Frontal cortex (tissue), 4 donors: ENCODE results near the gene FNBP1L. TPM values are rescaled to one million over a fixed set of nuclear protein-coding genes. Genes with fewer than 3 reads are reported as not detected.

Experiments
- DNase-seq, 2 donors: peaks; one replicate each; pipeline ENCODE4 v3.0.0; 2012; ENCODE audit warnings: low spot score in 2 of 2
- FAIRE-seq: peaks from 2 replicates; lab custom pipeline; 2012; peaks lifted over from hg19 to GRCh38; lab: Jason Lieb, UNC
- total RNA-seq: library from RNA; depleted of rRNA; stranded (reverse); fragments of >200 nt; gene quantifications from one replicate; pipeline ENCODE4 v1.2.3, GENCODE V29; 2014
- donor health status: control.
- donor health status: control.
- donor health status: control.

FNBP1L gene
- total RNA-seq, 1 donor from 2014 or later: 254 TPM

DNA sequence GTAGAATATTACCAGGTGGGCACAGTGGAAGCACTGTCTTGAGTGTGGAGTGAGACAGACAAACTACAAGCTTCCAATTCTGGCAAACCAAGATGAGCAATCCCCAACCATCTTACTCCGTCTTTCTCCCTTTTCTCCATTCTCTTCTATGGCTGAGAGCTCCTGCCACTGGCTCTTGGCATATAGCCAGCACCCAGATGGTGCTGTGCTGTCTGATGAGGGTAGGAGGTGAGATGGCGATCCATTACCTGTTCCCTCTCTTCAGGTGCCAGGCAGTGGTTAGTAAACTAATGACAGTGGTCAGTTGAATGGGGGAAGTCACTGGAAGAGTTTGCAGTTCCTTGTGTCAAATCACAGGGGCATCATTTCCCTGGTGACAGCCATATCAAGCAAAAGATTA lies 108.4 kb downstream of the FNBP1L start:
- FAIRE-seq: no peak
- DNase-seq: no peak

DNA sequence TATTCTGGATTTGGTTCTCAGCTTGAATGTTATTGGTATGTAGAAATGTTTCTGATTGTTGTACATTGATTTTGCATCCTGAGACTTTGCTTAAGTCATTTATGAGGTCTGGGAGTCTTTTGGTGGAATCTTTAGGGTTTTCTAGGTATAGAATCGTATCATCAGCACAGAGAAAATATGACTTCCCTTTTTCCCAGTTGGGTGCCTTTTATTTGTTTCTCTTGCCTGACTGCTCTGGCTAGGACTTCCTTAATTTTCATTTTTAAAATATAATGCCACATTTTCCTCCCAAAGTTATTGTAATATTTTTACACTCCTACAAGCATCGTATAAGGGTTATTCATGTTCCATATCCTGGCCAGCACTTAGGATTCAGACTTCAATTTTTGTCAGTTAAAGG lies 111.1 kb downstream of the FNBP1L start:
- FAIRE-seq (no peak), DNase-seq (no peak)

DNA sequence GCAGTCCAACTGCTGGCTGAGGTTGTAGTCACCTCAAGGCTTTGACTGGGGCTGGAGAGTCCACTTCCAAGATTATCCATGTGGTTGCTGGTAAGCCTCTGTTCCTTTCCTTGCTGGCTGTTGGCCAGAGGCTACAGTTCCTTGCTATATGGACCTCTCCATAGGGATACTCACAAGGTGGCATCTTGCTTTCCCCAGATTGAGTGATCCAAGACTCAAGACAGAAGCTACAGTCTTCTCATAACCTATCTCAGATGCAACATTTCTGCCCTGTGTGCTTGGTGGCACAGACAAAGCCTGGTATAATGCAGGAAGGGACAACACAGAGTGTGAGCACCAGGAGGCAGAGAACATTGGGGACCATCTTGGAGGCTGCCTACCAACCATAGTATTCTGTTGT lies 111.8 kb downstream of the FNBP1L start:
- no peak for FAIRE-seq

DNA sequence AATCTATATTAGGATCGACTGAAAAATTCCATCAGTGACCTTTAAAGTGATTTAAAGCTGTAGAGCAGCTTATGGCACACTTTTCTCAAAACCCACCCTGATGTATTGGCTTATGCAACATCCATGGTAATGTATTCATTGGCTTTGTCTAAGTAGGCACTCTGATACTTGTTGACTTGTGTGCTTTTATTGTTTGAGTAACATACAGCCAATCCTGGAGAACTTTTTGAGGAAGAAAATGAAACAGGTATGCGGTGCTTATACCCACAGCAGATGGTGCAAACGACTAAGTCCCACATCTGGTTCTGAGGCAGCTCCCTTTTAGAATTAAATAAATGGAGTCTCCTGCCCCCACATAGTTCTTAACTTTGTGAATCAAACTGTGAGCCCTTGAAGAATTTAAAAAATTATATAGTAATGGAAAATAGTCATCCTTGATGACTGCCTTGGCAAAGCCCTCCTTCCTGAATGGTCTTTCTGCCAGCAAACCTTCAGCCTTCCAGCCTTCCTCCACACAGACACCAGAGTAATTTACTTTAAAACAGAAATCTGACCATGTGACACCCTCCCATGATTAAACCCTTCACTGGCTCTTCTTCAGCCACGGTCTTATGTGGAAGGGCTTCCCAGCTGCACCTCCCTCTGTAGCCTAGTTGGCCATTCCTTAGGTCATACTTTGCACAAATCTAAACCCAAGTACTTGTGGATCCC lies 117.7 kb downstream of the FNBP1L start:
- DNase-seq: no peak

More for the DNA sequence above, 111.8 kb downstream of the FNBP1L start:
- DNase-seq: no peak

DNA sequence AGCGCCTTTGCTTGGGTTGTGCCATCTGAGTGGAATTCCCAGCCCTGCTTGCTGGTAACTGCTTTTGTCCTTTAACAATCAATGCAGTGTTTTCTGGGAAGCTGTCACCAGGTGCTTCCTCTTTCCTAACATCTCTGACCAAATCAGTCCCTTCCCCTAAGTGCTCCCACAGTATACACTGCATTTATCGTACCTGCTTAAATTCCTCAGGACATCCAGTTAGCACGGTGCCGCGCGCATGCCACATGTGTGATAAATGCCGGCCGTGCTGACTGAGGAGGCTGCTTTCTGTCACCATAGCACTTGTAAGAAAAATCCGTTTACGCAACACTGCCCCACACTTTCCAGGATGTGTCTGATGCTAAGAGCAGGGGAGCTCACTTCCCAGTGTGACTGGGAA lies 118.3 kb downstream of the FNBP1L start:
- no peak for FAIRE-seq
- no peak for DNase-seq

More for the DNA sequence above, 117.7 kb downstream of the FNBP1L start:
- no peak for FAIRE-seq

DNA sequence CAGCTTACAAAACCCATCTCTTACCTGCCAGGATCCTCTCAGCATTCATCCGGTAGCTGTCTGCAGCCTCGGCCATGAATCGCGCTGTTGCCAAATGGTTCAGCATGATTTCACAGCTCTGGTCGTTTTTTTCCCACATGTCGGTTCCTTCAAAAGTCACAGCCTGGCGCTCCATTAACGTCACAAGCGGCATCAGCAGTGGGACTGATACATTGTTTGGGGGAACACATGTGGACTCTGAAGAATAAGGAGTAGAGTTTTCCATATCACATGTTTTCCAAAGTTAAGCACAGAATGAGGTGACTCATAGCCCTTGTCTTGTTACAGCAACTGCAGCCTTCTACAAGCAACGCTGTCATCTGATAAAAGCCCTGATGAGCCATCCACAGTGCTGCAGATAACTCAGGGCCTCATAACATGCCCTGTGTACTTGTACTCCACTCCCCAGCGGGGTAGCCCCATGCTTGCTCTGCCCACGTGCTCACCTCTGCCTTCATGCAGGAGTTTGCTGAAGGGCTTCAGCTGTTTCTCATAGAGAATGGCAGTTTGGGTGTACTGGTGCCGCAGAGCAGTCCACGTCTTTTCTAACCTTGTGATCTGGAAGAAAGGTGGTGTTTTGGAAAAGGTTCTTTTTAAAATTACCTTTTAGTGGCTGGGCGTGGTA lies 119.5 kb downstream of the FNBP1L start:
- no peak for FAIRE-seq
- DNase-seq: no peak

DNA sequence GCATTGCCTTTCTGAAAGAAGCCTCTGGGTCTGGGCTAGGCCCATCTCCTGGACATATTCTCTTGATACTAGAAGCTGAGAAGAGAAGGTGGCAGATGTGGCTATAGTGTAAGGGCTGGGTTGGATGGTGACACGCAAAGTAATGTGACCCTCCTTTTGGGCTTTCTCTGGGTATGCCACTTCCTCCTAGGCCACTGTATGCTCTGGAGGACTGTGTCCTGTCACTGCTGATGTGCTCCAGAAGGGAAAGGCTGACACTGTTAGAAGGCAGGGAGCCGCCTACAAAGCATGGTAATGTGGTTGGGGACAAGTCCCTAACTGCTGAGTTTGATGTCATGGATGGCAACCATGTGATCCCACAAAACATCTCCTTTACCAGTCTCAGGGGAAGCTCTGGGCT lies 121.6 kb downstream of the FNBP1L start:
- FAIRE-seq: no peak

DNA sequence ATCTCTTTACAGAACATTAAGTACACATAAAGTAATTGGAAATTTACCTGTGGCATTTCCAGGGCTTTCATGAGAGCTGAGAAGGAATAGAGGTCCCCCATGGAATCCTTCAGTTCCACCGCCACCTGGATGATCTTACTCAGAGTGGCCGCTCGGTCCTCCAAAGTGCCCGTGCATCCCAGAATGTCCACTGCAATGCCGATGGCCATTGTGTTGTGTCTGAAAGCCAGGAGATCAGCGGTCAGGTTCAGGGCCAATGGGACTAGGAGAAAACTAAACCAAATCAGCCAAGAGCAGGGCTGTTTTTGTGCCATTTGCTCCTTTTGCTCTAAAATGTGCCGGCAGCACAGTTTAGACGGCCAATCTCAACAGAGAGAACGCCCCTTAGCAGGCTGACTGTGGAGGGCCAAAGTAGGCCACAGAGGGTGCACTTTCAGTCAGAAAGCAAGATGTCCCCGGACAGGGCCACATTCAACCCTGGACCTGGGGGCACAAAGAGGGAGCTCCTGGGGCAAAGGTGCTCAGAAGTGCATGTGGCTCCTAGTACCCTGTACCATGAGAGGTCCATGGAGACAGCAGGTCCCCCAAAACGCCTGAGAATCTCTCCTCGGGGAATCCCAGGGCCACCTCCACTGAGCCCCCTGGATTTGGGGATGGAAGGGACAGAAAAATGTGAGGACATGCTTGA lies 123.8 kb downstream of the FNBP1L start:
- no peak for DNase-seq
- FAIRE-seq: no peak

More for the DNA sequence above, 121.6 kb downstream of the FNBP1L start:
- no peak for DNase-seq

DNA sequence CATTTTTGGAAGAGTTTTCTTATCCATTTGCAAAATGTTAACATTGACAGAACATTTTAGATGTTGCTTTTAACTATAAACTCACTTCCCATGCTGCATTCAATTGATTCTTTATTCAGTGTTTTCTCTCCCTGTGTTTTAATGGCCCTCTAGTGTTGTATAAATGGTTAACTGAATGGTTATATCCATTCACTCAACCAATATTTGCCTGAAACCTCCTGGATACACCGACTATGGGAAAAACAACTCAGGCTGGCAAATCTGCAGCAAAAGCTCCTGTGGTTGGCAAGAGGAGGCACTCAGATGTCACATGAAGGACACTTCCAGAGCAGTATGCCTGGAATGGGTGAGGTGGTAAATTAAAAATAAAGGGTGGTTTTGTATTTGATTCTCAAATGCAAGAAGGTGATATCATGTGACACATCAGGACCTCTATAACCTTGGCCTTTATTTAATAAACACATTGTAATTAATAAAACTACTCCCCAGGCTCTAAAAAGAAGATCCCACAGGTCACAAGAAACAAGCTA lies 126.1 kb downstream of the FNBP1L start:
- no peak for DNase-seq
- FAIRE-seq: no peak

DNA sequence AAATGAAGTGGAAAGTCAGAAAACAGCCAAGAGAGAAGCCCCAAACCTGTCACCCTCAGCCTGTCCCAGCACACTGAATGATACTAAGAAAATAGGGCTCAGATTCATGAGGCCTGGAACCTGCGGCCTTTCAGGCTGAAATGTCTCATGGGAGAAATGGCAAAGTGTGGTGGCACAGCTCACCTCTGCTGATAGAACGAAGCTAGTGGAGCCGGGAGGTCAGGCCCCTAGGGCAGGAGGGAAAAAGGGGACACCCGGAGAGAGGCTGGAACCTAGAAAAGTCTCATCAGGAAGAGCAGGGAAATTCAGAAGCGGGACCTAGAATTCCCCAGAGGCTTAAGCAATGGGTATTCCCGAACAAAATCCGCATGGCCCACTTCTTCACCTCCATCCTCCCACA lies 126.6 kb downstream of the FNBP1L start:
- FAIRE-seq (no peak), DNase-seq (no peak)

DNA sequence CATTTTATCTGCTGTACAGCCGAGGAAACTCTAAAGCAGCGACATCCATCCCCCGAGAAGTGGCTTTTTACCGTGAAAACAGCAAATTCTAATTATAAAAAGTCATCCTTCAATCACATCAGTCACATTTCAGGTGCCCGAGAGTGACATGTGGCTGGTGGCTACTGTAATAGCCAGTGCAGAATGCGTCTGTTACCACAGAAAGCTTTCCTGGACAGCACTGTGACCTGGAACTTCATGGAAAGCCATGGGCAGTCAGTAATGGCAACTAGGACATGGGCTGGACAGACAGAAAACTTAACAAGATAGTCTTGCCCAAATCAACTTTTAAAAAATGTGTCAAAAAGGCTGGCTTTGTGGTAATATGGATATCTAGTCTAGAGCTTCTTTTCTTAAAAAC lies 127.1 kb downstream of the FNBP1L start:
- no peak for FAIRE-seq
- no peak for DNase-seq

DNA sequence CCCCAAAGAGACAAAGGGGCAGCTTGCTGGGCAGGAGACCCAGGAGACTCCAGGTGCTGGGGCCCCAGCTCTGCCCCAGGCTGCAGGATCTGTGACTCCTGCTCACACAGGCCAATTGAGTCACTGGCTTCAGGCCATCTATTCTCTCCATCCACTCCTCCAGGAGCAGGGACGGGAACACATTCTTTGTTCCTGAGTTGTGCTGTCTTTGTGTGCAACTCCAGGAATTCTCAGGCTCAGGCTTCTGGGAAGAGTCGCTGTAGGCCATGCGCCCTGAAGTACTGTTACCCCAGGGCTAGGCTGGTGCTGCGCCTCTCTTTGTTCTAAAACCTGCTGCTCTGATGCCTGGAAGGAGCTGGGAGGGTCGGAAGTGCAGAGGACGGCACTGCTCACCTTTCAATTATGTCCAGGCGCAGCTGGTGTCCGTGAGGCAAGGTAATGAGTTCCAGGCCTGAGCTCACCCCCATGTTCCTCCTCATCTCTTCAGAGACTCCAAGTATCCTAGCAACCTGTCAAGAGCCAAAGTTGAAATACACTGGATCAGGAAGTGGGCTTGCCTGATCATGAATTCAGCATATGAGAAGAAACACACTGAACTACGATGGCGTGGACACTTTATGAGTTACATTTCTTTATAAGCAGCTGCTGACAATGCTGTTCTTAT lies 127.8 kb downstream of the FNBP1L start:
- DNase-seq (no peak), FAIRE-seq (no peak)

DNA sequence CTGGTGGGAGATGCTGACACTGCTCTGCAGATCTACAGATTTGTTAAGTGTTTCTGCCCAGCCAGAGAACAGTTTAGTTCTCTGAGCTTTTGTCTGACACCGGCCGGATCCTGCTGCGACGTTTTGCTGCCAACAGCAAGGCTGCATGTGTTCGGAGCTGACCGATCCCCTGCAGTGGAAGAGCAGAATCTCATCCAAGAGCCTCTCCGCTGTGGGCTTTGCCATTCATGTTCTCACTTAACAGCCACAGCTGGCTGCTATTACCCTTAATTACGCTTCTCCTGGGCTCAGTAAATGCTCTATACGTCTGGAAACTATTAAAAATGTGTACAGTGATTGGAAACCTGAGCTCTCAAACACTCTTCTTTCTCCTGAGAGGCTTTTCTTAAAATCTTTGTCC lies 128.4 kb downstream of the FNBP1L start:
- DNase-seq (peak in 1 of 2 donors; percentile 20), FAIRE-seq (no peak)

DNA sequence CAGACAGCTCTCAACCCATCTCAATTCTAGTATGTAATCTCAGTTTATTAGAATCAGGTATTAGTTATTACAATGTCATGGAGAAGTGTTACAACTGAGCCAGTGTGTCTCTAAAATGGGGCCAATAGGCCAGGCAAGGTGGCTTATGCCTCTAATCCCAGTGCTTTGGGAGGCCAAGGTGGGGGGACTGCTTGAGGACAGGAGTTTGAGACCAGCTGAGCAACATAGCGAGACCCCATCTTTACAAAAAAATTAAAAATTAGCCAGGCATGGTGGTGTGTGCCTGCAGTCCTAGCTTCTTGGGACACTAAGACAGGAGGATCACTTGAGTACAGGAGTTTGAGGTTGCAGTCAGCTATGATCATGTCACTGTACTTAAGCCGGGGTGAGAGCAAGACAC lies 128.8 kb downstream of the FNBP1L start:
- FAIRE-seq (no peak), DNase-seq (no peak)

DNA sequence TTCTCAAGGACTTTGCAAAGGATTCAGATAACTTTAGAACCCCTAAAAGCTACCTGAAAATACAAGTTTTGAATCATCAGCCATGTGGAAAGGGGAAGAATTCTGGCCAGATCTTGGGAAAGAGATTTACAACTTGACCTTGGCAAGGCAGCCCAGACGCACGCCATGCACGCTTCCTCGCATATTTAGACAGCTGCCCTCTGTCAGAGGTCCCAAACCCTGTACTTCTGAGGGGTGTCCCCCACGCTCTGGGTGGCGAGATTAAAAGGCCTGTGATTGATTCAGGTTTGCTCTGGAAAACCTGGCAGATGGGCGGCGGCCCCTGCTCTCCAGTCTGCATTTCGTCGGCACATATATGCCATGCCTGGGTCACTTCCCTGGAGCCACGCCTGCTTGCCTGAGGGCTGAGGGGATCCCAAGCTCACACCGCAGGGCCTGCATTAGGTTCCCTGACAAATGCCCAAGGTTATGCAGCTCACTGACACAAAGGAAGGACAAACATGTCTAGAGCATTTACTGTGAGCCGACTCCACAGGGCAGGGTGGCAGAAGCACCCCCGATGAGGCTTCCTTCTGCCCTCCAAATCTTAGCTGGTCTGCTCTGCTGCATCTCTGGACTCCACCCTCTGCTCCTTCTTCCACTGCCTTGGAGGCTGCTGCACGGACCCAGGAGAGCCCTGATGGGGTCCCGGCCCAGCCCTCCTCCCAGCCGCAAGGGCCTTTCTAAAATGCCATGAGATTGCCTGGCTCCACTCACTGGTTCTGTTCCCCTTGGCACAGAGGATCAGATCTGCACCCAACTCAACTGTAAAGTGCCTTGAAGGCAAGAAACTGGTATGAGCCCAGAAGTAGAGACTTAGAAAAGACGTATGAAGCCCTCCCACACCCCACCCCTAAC lies 129.9 kb downstream of the FNBP1L start:
- DNase-seq (no peak), FAIRE-seq (no peak)

DNA sequence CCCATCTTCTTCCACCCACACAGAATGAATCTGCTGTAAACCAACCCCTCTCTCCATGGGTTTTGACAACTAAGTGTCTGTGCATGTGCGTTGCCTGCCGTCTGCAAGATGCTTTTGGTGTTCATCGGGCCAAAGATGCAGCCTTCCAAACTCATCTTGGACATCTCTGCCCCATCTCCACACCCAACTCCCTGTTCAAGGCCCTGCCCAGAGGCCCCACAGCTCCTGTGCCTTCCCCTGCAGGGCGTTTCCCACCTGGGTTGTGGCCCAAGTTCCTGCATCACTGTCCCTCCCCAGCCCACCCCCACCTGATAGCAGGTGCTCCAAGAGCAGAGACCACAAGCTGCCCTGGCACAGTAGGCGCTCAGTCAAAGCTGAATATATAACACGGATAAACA lies 130.5 kb downstream of the FNBP1L start:
- DNase-seq: no peak
- FAIRE-seq: no peak

DNA sequence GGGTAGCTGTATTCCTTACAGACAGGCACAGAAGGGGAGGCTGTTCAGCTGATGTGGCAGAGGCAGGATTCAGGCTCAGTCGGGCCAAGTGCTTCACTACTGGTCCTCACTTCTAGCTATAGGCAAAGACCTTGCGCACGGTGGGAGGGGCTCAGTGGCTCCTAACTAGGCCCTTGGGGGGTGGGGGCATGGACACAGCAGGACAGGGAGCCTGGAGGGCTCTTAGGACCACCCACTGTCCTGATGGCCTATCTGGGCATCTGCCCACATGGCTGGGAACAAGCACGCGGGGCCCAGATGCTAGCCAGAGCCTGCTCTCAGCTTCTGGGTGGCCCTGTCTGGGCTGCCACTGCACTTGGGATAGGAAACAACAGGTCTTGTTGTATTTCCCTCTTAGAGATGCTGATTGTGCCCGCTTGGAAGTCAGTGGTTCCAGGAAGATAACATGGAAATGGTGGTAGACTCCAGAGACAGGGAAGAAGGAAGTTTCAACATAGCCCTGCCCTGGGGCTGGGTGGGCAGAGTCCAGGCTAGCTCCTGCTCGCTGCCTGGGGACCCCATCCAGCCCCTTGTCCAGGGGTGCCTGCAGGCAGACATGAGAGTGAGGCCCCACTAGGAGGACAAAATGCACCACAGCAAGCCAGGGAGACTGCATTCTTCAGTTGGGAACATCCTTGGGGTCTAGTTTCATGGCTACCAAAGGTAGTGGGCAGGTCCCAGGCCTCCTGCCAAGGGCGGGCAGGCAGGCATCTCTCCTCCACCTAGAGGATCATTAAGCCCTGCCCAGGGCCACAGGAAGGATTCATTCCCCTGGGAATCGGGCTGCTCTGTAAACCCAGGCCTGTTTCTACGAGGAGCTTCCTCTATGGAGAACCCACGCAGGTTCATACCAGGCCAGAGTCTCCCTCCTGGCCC lies 131.2 kb downstream of the FNBP1L start:
- DNase-seq: no peak
- FAIRE-seq: no peak

DNA sequence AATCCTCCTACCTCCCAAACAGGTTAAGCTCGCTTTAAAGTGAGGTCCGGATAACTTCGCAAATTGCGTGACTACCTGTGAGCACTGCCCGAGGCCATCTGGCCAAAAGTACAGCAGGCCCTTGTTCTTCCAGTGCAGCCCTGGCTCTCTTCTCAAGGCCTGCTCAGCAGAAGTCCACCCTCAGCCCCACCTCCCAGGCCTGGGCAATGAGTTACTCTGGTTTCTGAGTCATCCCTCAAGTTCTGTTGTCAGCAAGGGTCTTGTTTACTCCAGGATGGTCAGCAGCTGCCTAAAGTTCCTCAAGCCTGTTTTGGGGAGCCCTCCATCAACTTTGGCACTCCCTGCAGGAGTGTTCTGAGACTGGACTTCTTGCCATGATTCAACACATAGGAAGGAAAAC lies 132.0 kb downstream of the FNBP1L start:
- FAIRE-seq (no peak), DNase-seq (no peak)
